ENCODE data around the gene TRIML2. TPM values are rescaled to one million over a fixed set of nuclear protein-coding genes. Genes with fewer than 3 reads are reported as not detected.

Gene TRIML2
- total and polyA plus RNA-seq, 2 donors: 0.05 to 0.27 TPM

- H3K4me1 ChIP-seq (ENCODE audit: control insufficient read depth in 2 of 2, insufficient read depth in 2 of 2, low read length in 2 of 2): no peaks in the 10 kb centered on the region
- no peak overlapping the region for H3K27ac ChIP-seq (ENCODE audit: low read depth in 1 of 2, low read length in 1 of 2)
- DNase-seq (ENCODE audit: low read depth in 6 of 9, low spot score in 9 of 9): no peak
- peaks cover 0 to 25% of the 10 kb centered on the region in 2 donors for H3K9me3 ChIP-seq (ENCODE audit: control insufficient read depth in 2 of 2, insufficient read depth in 1 of 2, low read length in 1 of 2)
- no peak overlapping the region for H3K4me3 ChIP-seq (ENCODE audit: low read length in 2 of 2)
- no peaks in the 10 kb centered on the region for H3K36me3 ChIP-seq (ENCODE audit: control insufficient read depth in 2 of 2, insufficient read depth in 2 of 2, low read length in 1 of 2)
- WGBS: 94% methylated on average over 19 of the region's 19 CpGs
- H3K27me3 ChIP-seq (ENCODE audit: control insufficient read depth in 2 of 2, insufficient read depth in 1 of 2, low read length in 1 of 2): no peaks in the 10 kb centered on the region
Observed at GRCh38 chr4:188139671-188140070, 30.3 kb upstream of the TRIML2 start.

GRCh38 chr4:188139141-188139540 lies 29.7 kb upstream of the TRIML2 start, which contains the start of gene TRIML1:
TRIML1 (plus strand) TSS chr4:188139441; CDS start chr4:188139559, 118 bp downstream.
- no peak within 1 kb of the TSS for H3K27ac ChIP-seq (ENCODE audit: low read depth in 1 of 2, low read length in 1 of 2)
- WGBS: 94% methylated on average over 3 of the region's 3 CpGs

GRCh38 chr4:188138227-188138626 lies 28.8 kb upstream of the TRIML2 start:
- 67% methylated on average over 10 of the region's 10 CpGs for WGBS

More at GRCh38 chr4:188139141-188139540, 29.7 kb upstream of the TRIML2 start, which contains the start of gene TRIML1:
- H3K9me3 ChIP-seq (ENCODE audit: control insufficient read depth in 2 of 2, insufficient read depth in 1 of 2, low read length in 1 of 2): peaks cover 0 to 22% of the 10 kb centered on the region in 2 donors
- no peak for DNase-seq (ENCODE audit: low read depth in 6 of 9, low spot score in 9 of 9)
- no peaks in the 10 kb centered on the region for H3K27me3 ChIP-seq (ENCODE audit: control insufficient read depth in 2 of 2, insufficient read depth in 1 of 2, low read length in 1 of 2)
- no peaks in the 10 kb centered on the region for H3K36me3 ChIP-seq (ENCODE audit: control insufficient read depth in 2 of 2, insufficient read depth in 2 of 2, low read length in 1 of 2)
- H3K4me3 ChIP-seq (ENCODE audit: low read length in 2 of 2): no peak within 1 kb of the TSS
- H3K4me1 ChIP-seq (ENCODE audit: control insufficient read depth in 2 of 2, insufficient read depth in 2 of 2, low read length in 2 of 2): no peaks in the 10 kb centered on the region

GRCh38 chr4:188132232-188132631 lies 22.8 kb upstream of the TRIML2 start:
- no peak overlapping the region for H3K4me3 ChIP-seq (ENCODE audit: low read length in 2 of 2)
- H3K27me3 ChIP-seq (ENCODE audit: control insufficient read depth in 2 of 2, insufficient read depth in 1 of 2, low read length in 1 of 2): no peaks in the 10 kb centered on the region
- H3K27ac ChIP-seq (ENCODE audit: low read depth in 1 of 2, low read length in 1 of 2): no peak overlapping the region
- 94% methylated on average over 5 of the region's 5 CpGs for WGBS
- H3K36me3 ChIP-seq (ENCODE audit: control insufficient read depth in 2 of 2, insufficient read depth in 2 of 2, low read length in 1 of 2): no peaks in the 10 kb centered on the region
- peaks cover 0 to 14% of the 10 kb centered on the region in 2 donors for H3K9me3 ChIP-seq (ENCODE audit: control insufficient read depth in 2 of 2, insufficient read depth in 1 of 2, low read length in 1 of 2)
- DNase-seq (ENCODE audit: low read depth in 6 of 9, low spot score in 9 of 9): no peak
- no peaks in the 10 kb centered on the region for H3K4me1 ChIP-seq (ENCODE audit: control insufficient read depth in 2 of 2, insufficient read depth in 2 of 2, low read length in 2 of 2)

More at GRCh38 chr4:188138227-188138626, 28.8 kb upstream of the TRIML2 start:
- Histone ChIP-seq H3K36me3 (ENCODE audit: control insufficient read depth in 2 of 2, insufficient read depth in 2 of 2, low read length in 1 of 2) (no peaks in the 10 kb centered on the region), H3K4me1 (ENCODE audit: control insufficient read depth in 2 of 2, insufficient read depth in 2 of 2, low read length in 2 of 2) (no peaks in the 10 kb centered on the region), H3K4me3 (ENCODE audit: low read length in 2 of 2) (no peak overlapping the region), H3K9me3 (ENCODE audit: control insufficient read depth in 2 of 2, insufficient read depth in 1 of 2, low read length in 1 of 2) (peaks cover 0 to 15% of the 10 kb centered on the region in 2 donors), H3K27me3 (ENCODE audit: control insufficient read depth in 2 of 2, insufficient read depth in 1 of 2, low read length in 1 of 2) (no peaks in the 10 kb centered on the region), H3K27ac (ENCODE audit: low read depth in 1 of 2, low read length in 1 of 2) (no peak overlapping the region)
- no peak for DNase-seq (ENCODE audit: low read depth in 6 of 9, low spot score in 9 of 9)

- no peaks in the 10 kb centered on the region for H3K27me3 ChIP-seq (ENCODE audit: control insufficient read depth in 2 of 2, insufficient read depth in 1 of 2, low read length in 1 of 2)
- 92% methylated on average over 4 of the region's 4 CpGs for WGBS
- H3K36me3 ChIP-seq (ENCODE audit: control insufficient read depth in 2 of 2, insufficient read depth in 2 of 2, low read length in 1 of 2): no peaks in the 10 kb centered on the region
- H3K4me3 ChIP-seq (ENCODE audit: low read length in 2 of 2): no peak overlapping the region
- peaks cover 0 to 22% of the 10 kb centered on the region in 2 donors for H3K9me3 ChIP-seq (ENCODE audit: control insufficient read depth in 2 of 2, insufficient read depth in 1 of 2, low read length in 1 of 2)
- no peak overlapping the region for H3K27ac ChIP-seq (ENCODE audit: low read depth in 1 of 2, low read length in 1 of 2)
- no peaks in the 10 kb centered on the region for H3K4me1 ChIP-seq (ENCODE audit: control insufficient read depth in 2 of 2, insufficient read depth in 2 of 2, low read length in 2 of 2)
- DNase-seq (ENCODE audit: low read depth in 6 of 9, low spot score in 9 of 9): no peak
Observed at GRCh38 chr4:188130355-188130754, 21.0 kb upstream of the TRIML2 start.

- peaks cover 2 to 26% of the 10 kb centered on the region in 2 donors for H3K9me3 ChIP-seq (ENCODE audit: control insufficient read depth in 2 of 2, insufficient read depth in 1 of 2, low read length in 1 of 2)
- no peak for DNase-seq (ENCODE audit: low read depth in 6 of 9, low spot score in 9 of 9)
- no peaks in the 10 kb centered on the region for H3K36me3 ChIP-seq (ENCODE audit: control insufficient read depth in 2 of 2, insufficient read depth in 2 of 2, low read length in 1 of 2)
- 74% methylated on average over 5 of the region's 5 CpGs for WGBS
- H3K27ac ChIP-seq (ENCODE audit: low read depth in 1 of 2, low read length in 1 of 2): no peak overlapping the region
- H3K27me3 ChIP-seq (ENCODE audit: control insufficient read depth in 2 of 2, insufficient read depth in 1 of 2, low read length in 1 of 2): no peaks in the 10 kb centered on the region
- H3K4me3 ChIP-seq (ENCODE audit: low read length in 2 of 2): no peak overlapping the region
- no peaks in the 10 kb centered on the region for H3K4me1 ChIP-seq (ENCODE audit: control insufficient read depth in 2 of 2, insufficient read depth in 2 of 2, low read length in 2 of 2)
Observed at GRCh38 chr4:188127214-188127874, 17.9 kb upstream of the TRIML2 start.

GRCh38 chr4:188121530-188121929 lies 12.1 kb upstream of the TRIML2 start:
- Histone ChIP-seq H3K4me3 (ENCODE audit: low read length in 2 of 2) (no peak overlapping the region), H3K36me3 (ENCODE audit: control insufficient read depth in 2 of 2, insufficient read depth in 2 of 2, low read length in 1 of 2) (no peaks in the 10 kb centered on the region), H3K27me3 (ENCODE audit: control insufficient read depth in 2 of 2, insufficient read depth in 1 of 2, low read length in 1 of 2) (no peaks in the 10 kb centered on the region), H3K9me3 (ENCODE audit: control insufficient read depth in 2 of 2, insufficient read depth in 1 of 2, low read length in 1 of 2) (peaks cover 2 to 11% of the 10 kb centered on the region in 2 donors), H3K27ac (ENCODE audit: low read depth in 1 of 2, low read length in 1 of 2) (no peak overlapping the region), H3K4me1 (ENCODE audit: control insufficient read depth in 2 of 2, insufficient read depth in 2 of 2, low read length in 2 of 2) (no peaks in the 10 kb centered on the region)
- 49% methylated on average over 13 of the region's 13 CpGs for WGBS
- no peak for DNase-seq (ENCODE audit: low read depth in 6 of 9, low spot score in 9 of 9)

- Histone ChIP-seq H3K9me3 (ENCODE audit: control insufficient read depth in 2 of 2, insufficient read depth in 1 of 2, low read length in 1 of 2) (peaks cover 0 to 11% of the 10 kb centered on the region in 2 donors), H3K4me1 (ENCODE audit: control insufficient read depth in 2 of 2, insufficient read depth in 2 of 2, low read length in 2 of 2) (no peaks in the 10 kb centered on the region), H3K27me3 (ENCODE audit: control insufficient read depth in 2 of 2, insufficient read depth in 1 of 2, low read length in 1 of 2) (no peaks in the 10 kb centered on the region), H3K36me3 (ENCODE audit: control insufficient read depth in 2 of 2, insufficient read depth in 2 of 2, low read length in 1 of 2) (no peaks in the 10 kb centered on the region), H3K4me3 (ENCODE audit: low read length in 2 of 2) (no peak overlapping the region), H3K27ac (ENCODE audit: low read depth in 1 of 2, low read length in 1 of 2) (no peak overlapping the region)
- 88% methylated on average over 16 of the region's 16 CpGs for WGBS
- DNase-seq (ENCODE audit: low read depth in 6 of 9, low spot score in 9 of 9): no peak
Observed at GRCh38 chr4:188117631-188118324, 8.4 kb upstream of the TRIML2 start.

GRCh38 chr4:188113156-188113555 lies 3.8 kb upstream of the TRIML2 start:
- 90% methylated on average over 9 of the region's 9 CpGs for WGBS
- Histone ChIP-seq H3K4me3 (ENCODE audit: low read length in 2 of 2) (no peak overlapping the region), H3K9me3 (ENCODE audit: control insufficient read depth in 2 of 2, insufficient read depth in 1 of 2, low read length in 1 of 2) (peaks cover 0 to 12% of the 10 kb centered on the region in 2 donors), H3K36me3 (ENCODE audit: control insufficient read depth in 2 of 2, insufficient read depth in 2 of 2, low read length in 1 of 2) (no peaks in the 10 kb centered on the region), H3K27me3 (ENCODE audit: control insufficient read depth in 2 of 2, insufficient read depth in 1 of 2, low read length in 1 of 2) (no peaks in the 10 kb centered on the region), H3K4me1 (ENCODE audit: control insufficient read depth in 2 of 2, insufficient read depth in 2 of 2, low read length in 2 of 2) (no peaks in the 10 kb centered on the region), H3K27ac (ENCODE audit: low read depth in 1 of 2, low read length in 1 of 2) (no peak overlapping the region)
- no peak for DNase-seq (ENCODE audit: low read depth in 6 of 9, low spot score in 9 of 9)

Data from thymus (tissue), 11 donors.